PC-9 (cell line): ENCODE data around the gene STX2.

Source experiments
- EZH2 ChIP-seq: fragments of 200-600 bp; sonication (generic); IDR thresholded peaks from 2 replicates; pipeline ENCODE4 v1.8.0; 2017; ENCODE audit warnings: antibody characterized with exemption, low read depth
- TF ChIP-seq, protein P1 (sequence below): fragments of 200-600 bp; sonication (generic); conservative IDR thresholded peaks from 2 replicates; pipeline ENCODE4 v1.6.1; 2017; ENCODE audit warnings: mixed run types, antibody characterized with exemption, mild to moderate bottlenecking, moderate library complexity

DNA sequence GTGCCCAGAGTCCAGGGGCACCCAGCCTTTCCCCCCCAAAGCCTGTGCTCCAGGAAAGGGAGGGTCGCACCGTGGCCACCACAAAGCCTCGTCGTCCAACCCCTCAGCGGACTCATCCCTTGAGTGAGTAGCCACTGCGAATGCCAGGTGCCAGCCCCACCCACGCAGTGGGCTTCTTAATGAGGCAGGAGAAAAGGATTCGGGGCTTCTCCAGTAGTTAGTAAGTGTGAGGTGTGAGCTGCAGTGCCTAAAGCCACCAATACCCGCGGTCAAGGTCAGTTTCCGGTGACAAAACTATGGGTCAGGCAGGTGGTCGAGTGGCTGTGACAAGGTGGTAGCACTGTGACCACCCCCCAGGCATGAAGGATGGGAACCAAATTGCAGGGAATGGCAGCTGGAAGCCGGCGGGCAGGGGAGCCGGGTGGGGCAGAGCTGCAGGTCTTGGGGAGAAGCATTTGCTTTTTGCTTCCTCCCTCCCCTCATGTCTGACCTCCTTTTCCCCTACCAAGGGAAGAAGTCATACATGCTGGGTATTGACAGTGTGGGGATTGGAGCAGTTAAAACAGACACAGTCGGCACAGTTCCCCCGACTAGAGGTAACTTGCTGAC, 40.8 kb upstream of the STX2 start:
- TF ChIP-seq, protein P1, sequence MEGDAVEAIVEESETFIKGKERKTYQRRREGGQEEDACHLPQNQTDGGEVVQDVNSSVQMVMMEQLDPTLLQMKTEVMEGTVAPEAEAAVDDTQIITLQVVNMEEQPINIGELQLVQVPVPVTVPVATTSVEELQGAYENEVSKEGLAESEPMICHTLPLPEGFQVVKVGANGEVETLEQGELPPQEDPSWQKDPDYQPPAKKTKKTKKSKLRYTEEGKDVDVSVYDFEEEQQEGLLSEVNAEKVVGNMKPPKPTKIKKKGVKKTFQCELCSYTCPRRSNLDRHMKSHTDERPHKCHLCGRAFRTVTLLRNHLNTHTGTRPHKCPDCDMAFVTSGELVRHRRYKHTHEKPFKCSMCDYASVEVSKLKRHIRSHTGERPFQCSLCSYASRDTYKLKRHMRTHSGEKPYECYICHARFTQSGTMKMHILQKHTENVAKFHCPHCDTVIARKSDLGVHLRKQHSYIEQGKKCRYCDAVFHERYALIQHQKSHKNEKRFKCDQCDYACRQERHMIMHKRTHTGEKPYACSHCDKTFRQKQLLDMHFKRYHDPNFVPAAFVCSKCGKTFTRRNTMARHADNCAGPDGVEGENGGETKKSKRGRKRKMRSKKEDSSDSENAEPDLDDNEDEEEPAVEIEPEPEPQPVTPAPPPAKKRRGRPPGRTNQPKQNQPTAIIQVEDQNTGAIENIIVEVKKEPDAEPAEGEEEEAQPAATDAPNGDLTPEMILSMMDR = no peak
- no peak for TF ChIP-seq EZH2
